Activated CD8-positive, alpha-beta memory T cell treated with anti-CD3 and anti-CD28 coated beads, Interleukin-2, amount 50 U/mL, for 1 hour (primary cell): ENCODE data around the gene TRIM52.

Experiments used
- DNase-seq: peaks from one replicate; pipeline ENCODE4 v3.0.0-alpha.2; 2020; ENCODE audit errors: extremely low read depth

The TRIM52 gene

DNA sequence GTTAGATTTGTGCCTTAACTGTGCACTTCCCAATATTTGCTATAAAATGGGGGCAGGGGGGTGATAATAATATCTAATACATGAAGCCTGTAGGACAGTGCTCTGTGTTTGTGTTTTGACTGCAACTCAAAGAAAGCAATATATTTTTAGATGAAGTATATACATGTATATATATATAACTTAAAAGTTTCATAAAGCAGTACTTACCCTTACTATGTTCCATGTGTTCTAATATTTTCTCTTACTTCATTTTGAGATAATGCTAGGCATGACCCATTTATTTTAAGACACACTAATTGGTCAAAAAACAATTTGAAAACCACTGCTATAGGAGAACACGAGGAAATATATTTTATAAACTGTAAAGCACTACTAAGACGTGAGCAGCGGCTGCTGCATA lies 2.4 kb downstream of the TRIM52 start:
- DNase-seq = no peak

DNA sequence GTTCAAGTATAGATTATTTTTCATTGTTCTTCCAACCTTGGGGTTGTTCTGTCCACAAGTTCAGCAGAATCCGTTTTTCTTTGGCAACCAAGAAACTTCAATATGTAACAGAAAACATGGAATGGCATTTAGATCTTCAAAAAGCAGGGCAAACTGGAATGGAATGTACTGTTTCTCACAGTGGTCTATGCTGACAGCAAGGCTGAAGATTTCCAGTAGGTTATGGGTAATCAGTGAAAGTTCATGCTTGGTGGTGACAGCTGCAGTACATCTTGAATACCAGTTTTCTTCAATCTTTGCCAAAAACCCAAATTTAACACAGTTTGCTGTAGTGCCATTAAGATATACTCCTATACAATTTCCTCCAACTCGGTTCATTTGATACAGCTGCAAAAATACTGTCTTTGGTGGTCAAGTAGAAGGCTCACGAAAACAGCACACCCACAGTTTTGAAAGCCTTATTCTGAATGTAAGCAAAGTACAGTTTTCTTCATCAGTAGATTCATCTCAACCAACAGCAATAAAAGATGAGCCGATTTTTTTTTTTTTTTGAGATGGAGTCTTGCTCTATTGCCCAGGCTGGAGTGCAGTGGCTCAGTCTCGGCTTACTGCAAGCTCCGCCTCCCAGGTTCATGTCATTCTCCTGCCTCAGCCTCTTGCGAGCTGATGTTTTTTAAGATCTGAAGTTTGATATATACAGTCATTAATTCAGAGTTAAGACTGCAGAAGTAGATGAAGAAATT lies 4.9 kb downstream of the TRIM52 start:
- no peak for DNase-seq

DNA sequence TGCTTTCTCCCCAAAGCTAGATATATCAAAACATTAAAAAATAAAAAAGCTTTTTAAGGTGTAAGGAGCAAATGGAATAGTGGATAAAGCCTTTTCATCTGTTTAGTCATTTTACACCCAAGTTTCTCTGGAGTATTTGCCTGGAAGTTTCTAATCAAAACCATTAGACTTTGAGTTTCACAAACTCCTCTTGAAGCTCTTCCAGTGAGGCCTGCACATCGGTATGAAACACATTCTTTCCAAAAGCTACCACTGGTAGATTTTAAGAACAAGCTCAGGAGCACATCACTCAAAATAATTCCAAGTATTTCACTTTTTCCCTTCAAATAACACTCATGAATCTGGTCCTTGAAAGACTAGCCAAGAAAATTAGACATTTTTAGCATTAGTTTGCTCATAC lies 5.7 kb downstream of the TRIM52 start:
- no peak for DNase-seq

DNA sequence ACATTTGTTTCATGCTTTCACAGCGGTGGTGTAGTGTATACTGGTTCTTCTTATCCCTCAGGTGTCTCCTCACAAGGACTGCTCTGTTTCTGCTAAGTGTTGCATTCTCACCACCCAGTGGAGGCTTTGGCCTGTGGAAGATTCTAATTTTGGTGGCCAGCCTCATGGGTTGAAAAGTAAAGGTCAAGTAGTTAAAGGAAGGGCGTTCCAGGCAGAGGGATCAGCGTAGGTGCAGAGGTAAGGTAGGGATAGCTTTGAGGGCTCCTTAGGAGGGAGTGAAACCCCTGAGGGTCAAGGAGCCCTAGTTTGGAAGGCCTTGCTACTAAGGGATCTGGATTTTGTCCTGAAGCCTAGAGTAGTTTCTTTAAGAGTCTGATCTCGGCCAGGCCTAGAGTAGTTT lies 12.7 kb downstream of the TRIM52 start:
- DNase-seq = no peak

DNA sequence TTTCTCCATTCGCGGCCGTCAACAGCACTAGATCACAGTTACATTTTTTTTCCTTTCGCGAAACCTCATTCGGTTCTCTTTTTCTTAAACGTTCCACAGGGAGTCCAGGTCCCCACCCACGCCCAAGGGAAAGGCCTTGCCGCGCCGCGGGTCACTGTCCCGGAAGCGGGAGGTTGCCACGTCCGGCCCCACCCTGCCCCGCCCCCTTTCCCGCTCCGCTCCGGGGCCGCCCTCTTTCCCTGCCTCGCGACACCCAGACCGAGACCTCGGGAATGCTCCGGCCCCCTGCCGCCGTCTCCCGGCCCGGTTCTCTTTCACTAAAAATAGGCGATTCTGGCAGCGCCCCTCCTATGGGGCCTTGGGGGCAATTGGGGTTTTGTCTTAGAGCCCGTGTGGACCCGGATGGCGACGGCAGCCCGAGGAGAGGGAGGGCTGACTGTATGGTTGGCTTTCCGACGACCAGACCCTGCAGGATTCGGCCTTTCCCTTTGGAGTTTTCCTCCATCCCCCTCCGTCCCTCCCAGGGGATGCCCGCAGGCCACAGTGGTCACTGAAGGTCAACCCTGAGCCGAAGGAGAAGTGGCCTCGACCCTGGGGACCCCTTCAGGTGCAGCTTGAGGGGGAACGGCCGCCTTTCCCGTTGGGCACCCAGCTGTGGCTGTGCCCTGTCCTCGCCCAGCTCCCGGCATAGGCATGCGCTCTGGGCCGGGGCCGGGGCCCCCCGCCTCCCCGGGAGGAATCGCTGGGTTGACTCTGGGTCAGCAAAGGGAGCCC lies 14.5 kb downstream of the TRIM52 start:
- DNase-seq = peak; percentile 17

DNA sequence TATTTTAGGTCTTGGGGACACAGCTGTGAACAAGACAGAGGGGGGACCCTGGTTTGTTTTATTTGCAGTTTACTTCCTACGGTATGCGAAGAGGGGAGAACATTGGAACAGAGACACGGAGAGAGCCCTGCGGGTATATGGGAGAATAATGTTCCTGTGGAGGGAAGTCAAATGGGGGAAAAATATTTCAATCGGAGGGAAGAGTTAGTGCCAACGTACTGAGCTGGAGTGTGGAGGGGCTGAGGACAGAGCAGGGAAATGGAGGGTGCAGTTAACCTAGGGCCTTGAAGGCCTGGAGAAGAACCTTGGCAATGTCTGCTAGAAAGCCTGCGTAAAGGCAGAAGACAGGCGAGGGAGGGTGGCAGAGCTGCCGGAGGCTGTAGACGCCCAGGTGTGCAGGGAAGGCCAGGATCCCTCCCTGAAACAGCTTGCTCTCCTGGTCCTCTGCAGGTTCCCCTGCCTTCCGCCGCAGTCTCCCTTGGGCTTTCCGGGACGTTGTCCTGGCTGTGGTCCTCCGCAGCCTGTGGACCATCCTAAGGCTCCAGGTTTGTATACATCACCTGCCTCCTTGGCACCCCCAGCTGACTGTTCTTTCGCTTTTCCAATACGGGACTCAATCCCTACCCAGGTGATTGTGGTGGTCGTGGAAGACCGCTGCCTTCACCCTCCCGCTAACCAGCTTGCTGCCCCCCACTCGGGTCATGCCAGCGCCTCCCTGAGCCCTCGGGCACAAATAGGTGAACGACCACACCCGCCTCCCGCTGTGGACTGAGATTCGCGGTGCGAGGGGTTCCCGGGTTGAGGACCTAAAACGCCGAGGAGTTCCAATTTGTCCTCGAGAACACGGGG lies 15.3 kb downstream of the TRIM52 start:
- DNase-seq = no peak

DNA sequence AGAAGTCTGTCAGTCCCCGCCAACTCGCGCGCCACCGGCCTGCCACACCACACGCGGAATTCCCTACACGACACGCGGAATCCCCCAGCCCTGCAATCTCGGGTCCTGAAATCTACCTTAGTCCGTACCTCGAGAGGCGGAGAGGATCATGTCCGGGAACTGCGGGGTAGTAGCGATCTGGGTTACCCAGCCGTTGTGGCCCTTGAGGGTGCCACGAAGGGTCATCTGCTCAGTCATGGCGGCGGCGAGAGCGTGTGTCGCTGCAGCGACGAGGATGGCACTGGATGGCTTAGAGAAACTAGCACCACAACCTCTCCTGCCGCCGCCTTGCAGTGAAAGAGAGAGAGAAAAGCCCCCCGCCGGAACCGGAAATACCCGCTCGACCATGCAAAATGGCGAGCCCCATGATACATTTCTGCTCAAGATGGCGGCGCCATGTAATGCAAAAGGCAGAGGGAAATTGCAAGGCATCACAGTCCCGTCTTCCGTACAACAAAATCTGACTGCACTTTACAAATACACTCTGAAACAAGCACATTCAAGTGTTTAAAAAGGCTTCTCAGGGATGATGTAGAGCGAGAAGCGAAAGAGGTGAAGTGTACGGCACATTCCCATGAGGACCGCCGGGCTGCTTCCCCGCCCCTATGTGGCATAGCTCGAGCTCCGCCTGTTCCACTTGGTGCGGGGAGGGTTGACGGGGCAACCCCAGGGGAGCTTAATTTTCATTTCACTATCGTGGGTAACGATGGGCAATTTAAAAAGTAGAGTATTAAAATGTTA lies 17.2 kb downstream of the TRIM52 start, which contains the start of gene RACK1:
TSS of gene RACK1 (minus strand) at position 343 of the 780 bp plus-strand sequence. CDS start at position 237, 106 bp downstream.
- DNase-seq = no peak

DNA sequence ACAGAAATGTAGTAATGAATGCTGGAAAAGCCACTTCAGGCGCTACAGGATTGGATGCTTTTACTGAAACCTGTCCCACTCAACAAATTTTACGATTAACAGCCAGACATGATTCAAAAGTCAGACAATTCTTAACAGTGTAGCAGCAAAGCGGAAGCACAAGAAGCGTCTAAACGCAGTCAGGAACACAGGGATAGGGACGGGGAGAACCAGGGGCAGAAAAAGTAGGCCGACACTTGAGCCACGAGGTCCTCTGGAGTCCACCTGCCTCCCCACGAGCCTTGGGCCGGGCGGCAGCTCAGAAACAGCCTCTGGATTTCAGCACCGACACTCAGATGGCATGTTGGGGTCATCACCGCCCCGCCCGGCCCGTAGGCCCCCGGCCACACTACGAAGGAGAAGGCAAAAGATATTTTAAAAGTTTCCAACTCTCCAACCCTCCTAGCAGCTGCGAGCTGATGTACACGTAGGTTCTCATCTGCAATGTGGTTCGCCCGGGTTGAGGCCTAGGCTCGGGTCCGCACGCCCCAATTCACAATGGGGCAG lies 17.9 kb downstream of the TRIM52 start:
- no peak for DNase-seq

DNA sequence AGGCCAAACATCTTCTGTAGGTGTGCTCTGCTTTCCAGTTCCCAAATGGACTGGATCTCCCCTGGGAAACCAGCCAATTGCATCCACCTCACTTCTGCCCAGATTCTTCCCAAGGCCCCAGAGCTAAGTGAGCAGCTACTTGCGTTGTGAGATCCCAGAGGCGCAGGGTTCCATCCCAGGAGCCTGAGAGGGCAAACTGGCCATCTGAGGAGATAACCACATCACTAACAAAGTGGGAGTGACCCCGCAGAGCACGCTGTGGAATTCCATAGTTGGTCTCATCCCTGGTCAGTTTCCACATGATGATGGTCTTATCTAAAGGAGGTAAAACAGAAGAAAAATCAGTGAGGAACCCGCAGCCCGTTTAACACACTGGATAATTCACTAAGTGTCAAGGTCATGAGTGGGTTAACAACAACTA lies 18.9 kb downstream of the TRIM52 start:
- no peak for DNase-seq

DNA sequence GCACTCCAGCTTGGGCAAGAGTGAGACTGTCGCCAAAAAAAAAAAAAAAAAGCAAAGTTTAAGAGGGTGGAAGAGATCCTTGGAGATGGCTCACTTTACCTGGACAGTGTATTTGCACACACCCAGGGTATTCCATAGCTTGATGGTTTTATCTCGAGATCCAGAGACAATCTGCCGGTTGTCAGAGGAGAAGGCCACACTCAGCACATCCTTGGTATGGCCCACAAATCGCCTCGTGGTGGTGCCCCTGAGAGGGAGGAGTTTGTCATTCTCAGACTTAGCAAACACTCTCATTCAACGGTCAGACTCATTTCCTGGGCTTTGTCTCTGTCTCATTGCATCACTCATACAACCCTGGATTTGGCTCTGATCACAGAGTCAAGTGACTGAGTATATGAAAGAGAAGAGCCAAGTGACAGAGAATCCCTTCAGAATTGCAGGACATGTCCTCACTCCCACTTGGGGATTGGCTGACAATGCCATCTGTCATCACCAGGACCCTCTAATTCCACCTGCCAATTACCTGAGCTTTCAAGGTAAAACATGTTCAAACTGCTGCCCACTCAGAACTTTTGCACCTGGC lies 19.5 kb downstream of the TRIM52 start:
- DNase-seq = no peak

DNA sequence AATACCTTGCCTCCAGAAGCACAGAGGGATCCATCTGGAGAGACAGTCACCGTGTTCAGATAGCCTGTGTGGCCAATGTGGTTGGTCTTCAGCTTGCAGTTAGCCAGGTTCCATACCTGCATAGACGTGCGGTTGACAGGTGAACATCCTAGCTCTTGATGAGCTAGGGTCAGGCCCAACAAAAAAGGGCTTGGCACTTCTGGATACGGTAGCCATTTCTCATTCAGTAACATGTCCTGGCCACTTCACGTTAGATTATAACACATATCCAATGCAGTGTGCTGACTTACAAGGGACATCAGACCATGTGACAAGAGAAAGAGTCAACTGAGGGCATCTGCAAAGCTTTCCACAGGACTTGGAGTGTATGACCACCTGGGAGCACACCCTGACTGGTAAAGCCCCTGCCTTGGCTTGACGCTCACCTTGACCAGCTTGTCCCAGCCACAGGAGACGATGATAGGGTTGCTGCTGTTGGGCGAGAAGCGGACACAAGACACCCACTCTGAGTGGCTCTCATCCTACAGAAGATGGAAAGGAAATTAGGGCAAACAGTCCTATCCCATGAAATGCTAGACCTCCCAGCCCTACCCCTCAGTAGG lies 21.8 kb downstream of the TRIM52 start:
- no peak for DNase-seq

DNA sequence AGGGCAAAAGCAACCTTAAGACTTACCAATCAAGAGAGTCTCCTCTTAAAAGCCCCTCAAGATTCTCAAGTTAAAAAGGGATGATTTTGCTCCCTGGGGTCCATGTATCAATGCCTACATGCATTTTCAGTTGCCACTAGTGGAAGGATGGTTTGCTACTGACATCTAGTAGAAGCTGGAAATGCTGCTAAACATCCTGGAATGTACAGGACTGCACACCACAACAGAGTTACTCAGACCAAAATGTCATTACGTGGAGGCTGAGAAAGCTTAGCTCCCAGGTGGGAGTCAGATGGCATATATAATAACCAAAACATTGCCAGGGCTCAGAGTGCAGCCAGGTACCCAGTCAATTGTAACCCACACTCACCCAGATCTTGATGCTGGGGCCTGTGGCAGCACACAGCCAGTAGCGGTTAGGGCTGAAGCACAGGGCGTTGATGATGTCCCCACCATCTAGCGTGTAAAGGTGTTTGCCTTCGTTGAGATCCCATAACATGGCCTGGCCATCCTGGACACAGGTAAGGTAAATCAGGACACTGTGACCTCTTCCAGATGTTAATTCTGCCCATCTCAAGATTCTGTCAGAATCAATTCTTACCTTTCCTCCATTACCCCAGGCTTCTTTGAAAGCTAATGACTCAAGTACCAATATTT lies 23.1 kb downstream of the TRIM52 start:
- DNase-seq = no peak

DNA sequence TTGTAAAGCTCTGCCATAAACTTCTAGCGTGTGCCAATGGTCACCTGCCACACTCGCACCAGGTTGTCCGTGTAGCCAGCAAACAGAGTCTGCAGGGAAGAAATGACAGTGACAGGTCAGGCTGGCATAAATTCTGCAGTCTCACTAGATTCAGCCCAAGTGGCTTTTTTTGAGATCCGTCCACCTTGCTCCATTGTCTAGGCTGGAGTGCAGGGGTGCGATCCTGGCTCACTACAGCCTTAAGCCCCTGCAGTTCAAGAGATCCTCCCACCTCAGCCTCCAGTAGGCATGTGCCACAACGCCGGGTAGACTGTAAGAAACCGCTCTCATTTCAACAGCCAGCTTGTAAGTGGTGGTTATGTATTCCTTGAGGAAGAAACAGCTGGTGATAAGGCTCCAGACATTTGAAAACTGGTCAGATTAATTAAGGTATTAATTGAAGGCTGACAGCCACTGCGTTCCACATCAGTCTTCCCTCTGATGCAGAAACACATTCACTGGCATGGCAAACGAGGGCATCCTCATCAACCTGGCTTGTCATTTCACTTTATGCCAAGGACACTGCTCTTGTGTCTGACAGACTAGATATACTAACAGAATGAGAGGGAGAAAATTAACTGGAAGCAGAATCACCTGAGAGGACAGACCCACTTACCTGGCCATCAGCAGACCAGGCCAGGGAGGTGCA lies 23.8 kb downstream of the TRIM52 start:
- no peak for DNase-seq

DNA sequence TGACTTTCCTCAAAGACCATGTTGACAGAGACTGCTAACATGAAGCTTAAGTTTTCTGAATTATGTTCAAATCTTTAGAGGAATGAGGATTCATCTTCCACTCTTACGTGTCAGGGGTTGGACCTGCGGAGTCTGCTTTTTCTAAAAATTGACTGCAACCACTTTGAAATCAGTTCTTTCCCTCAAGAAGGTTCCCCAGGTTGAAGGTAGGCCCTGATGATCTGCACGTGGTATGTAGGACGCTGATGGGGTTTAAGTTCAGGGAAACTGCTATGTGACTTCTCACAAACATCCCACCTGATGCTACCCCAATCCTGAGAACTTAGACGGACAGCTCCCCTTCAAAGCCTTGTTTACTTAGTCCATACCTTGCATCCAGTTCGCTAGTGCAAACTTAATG lies 24.5 kb downstream of the TRIM52 start:
- DNase-seq = no peak

DNA sequence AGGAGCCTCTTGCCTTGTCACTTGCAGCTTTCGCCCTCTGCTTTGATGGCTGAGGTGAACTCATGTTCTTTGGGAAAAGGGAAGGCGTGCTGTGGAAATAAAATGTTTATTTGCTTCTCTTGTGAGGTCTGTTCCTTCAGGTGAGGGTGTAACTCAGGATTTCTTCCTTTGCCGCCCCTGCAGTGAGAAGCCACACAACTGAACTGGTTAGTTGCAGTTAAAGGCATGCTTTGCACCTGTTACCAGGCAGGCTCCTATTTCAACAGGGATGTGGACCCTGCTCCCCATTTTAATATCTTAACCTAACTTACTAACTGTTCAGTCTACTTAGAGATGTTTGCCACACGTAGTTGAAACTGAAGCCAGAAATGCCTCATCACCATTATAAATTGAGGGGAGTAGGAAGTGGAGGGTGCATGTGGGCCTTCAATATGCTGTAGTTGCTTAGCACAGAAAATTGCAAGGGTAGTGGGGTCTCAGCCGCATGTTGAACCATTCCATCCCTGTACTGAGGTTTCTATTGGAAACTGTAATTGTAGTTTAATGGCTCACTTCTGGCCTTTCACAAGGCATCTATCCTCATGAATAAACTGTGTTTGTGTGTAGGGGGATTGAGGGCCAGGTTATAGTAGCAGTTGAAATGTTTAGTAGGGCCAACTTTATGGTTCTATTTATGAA lies 25.1 kb downstream of the TRIM52 start:
- no peak for DNase-seq

DNA sequence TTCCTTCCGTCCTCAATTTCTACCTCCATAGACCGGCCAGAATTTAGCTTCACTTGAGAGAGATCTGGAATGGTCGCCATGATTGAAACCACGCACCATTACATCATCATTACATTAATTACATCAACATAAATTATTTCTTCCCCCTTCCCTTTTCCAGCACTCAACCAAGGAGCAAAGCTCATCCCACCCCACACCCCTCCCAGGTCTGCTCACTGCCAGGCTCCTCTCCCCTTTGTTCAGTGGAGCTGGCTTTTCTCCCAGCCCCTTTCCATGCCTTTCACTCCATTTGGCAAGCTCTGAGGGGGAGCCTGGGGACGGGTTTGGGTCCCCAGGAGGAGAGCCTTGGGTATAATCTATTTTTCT lies 25.6 kb downstream of the TRIM52 start:
- no peak for DNase-seq

DNA sequence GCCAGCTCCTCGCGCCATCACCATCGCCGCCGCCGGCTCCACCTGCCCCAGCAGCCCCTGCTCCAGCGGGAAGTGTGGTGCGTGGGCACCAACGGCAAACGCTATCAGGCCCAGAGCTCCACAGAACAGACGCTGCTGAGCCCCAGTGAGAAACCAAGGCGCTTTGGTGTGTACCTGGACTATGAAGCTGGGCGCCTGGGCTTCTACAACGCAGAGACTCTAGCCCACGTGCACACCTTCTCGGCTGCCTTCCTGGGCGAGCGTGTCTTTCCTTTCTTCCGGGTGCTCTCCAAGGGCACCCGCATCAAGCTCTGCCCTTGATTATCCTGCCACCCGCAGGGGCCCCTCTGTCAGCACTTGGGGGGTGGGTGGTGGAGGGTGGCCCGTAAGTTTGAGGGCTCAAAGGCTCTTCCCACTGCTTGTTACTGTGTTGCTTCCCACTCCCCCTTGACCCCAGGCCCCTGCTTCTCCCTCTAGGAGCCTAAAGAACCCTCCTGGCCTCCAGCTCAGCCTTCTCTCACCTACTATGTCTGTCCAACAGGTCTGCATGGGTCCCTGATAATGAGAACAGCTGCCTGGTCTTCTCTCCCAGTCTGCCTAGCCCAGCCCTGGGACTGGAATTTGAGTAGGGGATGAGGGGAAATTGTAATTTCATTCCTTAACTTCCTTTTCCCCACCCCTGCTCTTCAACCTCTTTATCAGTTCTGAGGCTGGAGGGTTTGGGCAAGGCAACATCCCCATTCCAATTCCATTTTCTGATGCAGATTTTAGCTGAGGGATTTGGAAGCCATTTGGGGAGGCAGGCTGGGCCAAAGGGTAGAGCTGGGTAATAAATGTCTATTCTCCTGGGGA lies 26.3 kb downstream of the TRIM52 start:
- DNase-seq = no peak
